GM21381 (cell line): ENCODE measurements around the gene RAB12.
"Not testable (repeated sequence)": the region's sequence is repeated elsewhere in the genome, so short reads cannot be mapped to it uniquely, and the experiment has no call there.

Source experiments
- ATAC-seq: cut with Tn5 transposase; IDR thresholded peaks from one replicate; pipeline ENCODE4 v1.9.1; 2021; ENCODE audit warnings: mild to moderate bottlenecking, moderate library complexity; ENCODE audit not compliant: unreplicated experiment

Gene RAB12

DNA sequence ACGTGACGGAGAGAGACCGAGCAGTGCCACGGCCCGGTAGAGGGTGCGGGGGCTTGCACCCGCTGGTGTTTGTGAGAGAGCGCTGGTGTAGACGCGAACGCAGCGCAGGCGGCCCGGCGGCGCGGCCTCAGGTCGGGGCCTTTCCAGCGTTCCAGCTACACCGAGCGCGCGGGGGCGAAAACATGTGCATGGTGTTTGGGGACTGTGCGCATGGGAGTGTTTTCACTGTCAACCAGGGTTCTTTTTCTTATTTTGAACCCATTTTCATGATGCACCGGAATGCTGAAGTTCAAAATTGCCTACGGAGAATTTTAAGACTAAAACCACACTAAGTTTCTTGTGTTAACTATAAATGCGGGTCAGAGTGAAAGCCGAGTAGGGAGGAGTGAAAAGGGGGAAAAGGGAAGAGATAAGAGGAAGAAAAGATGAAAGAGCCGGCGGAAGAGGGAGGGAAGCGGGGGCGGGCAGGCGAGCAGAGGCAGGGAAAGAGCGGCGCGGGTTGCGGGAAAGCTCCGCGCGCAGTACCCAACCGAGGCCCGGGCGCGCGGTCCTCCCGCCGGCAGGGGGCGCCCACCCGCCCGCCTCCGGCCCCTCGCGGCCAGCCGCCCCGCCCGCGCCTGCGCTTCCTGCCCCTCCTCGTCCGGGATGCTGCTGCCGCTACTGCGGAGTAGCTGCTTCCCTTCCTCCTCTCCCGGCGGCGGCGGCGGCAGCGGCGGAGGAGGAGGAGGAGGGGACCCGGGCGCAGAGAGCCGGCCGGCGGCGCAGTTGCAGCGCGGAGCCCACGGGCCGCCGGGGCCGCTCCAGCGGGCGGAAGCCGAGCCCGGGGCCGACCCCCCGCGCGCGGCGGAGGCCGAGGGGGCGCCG, at the start of gene RAB12:
TSS of gene RAB12 (plus strand) at position 643 of the 864 bp plus-strand sequence. CDS start at position 646, 3 bp downstream.
- peak; percentile 68 for ATAC-seq

DNA sequence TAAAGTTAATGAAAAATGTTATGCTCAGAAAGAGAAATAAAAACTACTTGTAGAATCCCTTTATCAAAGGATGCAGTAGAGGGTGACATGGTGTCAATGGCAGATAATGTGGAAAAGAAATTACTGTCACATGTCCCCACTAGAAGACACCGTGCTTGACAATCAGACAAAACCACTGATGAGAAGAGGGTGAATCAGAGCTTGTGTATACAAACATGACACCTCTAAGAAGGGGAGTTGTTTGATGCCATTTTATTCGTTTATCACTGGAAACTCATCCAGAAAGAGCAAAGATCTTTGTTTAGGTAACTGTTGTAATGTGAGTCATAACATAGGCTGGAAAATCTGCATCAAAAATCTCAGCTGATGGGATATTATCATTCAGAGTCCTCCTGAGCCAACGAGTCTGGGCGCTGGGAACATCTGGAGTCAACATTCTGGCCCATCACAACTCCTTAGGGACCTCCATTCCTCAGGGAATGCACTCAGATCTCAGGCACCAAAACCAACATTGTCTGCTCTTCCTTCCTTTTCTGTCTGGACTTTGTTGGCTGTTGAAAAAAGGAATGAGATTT, 49.5 kb upstream of the RAB12 start:
- ATAC-seq: no peak

GRCh38 chr18:8561123-8561910, 47.9 kb upstream of the RAB12 start:
- ATAC-seq: no peak

DNA sequence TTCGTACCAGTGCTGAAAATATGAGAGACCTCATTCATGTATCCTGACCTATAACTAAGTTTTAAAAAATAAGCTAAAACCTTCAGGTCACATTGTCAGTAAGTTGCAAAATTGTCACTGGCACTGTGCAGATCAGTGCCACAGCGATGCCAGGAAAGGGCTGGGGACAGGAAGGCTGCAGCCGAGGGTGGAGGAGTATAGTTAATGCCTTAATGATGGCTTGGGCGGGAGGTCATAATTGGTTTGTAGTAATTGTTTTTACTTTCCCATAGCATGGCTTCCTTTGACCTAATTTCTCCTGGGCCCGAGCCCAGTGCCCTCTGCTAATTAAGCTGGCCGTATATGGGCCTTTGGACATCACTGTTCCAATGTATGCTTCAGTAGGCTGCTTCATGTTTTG, 47.2 kb upstream of the RAB12 start:
- ATAC-seq: no peak

- ATAC-seq: no peak
These were observed 46.3 kb upstream of the RAB12 start for GRCh38 chr18:8562919-8563318.

DNA sequence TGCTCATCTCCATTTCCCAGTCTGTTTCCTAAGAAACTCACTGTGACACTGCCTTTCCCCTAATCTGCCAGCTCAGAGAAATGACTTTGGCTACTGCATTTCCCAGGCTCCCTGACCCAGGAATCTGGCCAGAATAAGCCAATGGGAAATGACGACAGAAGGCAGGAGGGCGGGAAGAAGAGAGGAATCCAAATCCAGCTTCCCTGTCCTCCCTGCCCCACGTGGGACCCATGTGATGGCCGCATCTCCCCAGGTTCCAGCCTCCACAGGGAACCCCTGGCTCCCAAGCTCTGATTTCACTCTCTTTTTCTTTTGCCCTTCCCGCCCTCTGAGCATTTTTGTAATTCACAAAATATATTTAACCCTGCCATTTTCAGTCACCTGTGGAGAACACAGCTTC, 37.8 kb upstream of the RAB12 start:
- ATAC-seq: no peak

DNA sequence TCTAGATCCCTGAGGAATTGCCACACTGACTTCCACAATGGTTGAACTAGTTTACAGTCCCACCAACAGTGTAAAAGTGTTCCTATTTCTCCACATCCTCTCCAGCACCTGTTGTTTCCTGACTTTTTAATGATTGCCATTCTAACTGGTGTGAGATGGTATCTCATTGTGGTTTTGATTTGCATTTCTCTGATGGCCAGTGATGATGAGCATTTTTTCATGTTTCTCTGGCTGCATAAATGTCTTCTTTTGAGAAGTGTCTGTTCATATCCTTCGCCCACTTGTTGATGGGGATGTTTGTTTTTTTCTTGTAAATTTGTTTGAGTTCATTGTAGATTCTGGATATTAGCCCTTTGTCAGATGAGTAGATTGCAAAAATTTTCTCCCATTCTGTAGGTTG, 35.5 kb upstream of the RAB12 start:
- ATAC-seq: not testable (repeated sequence)

DNA sequence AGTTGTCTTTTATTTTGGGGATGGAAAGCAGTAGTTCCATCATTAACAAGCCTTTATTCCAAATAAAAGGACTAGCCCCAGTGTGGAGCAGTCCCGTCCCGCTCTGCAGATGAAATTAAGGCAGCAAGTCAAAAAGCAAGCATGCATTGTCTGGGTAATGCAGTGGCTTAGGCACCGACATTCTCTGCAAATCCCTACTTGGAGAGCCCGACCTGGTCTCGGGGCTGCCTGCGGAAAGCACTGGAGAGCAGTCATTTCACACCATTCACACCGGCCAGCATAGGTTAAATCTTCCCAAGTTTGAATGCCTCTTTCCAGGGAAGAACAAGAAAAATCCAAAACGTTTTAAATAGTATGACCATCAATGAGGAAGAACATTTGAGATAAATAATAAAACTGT, 24.4 kb upstream of the RAB12 start:
- ATAC-seq: no peak

GRCh38 chr18:8586941-8587340, 22.3 kb upstream of the RAB12 start:
- no peak for ATAC-seq

DNA sequence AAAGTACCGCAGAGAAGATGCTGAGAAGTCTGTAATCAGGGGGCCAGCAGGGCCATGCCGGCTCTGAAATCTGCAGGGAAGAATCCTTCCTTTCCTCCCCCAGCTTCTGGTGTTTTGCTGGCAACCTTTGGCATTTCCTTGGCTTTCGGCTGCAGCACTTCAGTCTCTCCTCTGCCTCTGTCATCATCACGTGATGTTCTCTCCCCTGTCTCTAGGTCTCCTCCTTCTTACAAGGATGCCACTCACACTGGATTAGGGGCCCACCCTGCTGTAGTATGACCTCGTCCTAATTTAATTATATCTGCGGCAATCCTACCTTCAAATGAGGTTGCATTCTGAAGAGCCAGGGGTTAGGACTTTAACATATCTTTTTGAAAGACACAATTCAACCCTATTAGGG, 13.8 kb upstream of the RAB12 start:
- ATAC-seq: no peak

- ATAC-seq: peak; percentile 62
These were observed 7.8 kb upstream of the RAB12 start for GRCh38 chr18:8601277-8602032.

DNA sequence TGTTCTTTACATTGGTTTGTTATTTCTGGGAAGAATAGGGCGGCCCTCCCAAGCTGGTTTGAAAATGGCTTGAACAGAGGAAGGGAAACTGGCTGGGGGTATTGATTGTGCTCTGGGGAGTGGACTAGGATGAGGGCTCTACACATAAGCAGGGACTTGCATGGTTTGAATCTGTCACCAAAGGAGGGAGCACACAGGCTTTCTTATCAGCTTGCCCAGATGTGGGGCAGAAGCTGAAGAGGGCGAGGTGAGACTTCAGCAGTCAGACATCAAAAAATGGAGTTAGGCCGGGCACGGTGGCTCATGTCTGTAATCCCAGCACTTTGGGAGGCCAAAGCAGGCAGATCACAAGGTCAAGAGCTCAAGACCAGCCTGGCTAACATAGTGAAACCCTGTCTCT, 7.2 kb upstream of the RAB12 start:
- peak; percentile 21 for ATAC-seq

GRCh38 chr18:8602557-8602956, 6.7 kb upstream of the RAB12 start:
- ATAC-seq: no peak

GRCh38 chr18:8603663-8604520, 5.3 kb upstream of the RAB12 start:
- no peak for ATAC-seq

DNA sequence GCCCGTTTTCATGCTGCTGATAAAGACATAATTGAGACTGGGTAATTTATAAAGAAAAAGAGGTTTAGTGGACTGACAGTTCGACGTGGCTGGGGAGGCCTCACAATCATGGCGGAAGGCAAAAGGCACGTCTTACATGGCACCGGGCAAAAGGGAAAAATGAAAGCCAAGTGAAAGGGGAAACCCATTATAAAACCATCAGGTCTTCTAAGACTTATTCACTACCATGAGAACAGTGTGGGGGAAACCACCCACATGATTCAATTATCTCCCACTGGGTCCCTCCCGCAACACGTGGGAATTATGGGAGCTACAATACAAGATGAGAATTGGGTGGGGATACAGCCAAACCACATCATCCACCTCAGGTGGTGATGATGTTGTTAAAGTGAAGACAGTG, 3.3 kb upstream of the RAB12 start:
- ATAC-seq: no peak

GRCh38 chr18:8607776-8608742, 1.2 kb upstream of the RAB12 start:
- ATAC-seq: no peak

DNA sequence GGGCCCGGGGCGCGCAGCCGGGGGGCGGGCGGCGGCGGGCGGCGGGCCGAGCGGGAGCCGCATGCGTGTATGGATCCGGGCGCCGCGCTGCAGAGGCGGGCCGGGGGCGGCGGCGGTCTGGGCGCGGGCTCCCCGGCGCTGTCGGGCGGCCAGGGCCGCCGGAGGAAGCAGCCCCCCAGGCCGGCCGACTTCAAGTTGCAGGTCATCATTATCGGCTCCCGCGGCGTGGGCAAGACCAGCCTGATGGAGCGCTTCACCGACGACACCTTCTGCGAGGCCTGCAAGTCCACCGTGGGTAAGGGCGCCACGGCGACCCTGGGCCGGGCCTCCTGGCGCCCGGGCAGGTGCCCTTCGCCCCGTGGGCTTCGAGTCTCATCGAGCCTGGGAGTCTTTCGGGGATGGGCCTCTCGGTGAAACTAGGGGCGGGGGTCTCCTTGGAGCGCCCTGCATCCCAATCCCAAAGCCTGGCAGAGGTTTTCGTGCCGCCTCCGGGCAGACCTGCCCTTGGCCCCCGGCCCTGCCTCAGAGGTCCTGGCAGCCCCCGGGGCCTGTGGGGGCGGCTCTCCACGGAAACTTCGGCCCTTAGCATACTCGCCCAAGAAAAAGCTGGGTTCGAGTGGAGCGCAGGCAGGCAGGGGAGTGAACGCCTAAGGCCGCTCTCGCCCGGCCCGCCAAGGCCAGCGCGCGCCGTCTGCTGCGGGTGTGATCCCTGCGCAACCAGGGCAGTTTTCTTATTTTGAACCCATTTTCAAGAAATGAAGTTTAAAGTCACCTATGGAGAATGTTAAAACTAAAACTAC, 622 bp downstream of the RAB12 start:
- ATAC-seq: peak; percentile 16

GRCh38 chr18:8610459-8610851, 1.2 kb downstream of the RAB12 start:
- no peak for ATAC-seq
